HCEC 1CT (cell line): ENCODE results near the gene SERPINA10.

Source experiments
- DNase-seq: peaks from one replicate; pipeline ENCODE4 v3.0.0-alpha.2; 2017

SERPINA10 gene

GRCh38 chr14:94292872-94293577 is at the start of gene SERPINA10:
Gene SERPINA10 (minus strand): TSS chr14:94293268. CDS start chr14:94290593, 2,675 bp downstream.
- no peak for DNase-seq

- peak; percentile 99 for DNase-seq
These were observed 49.4 kb upstream of the SERPINA10 start for GRCh38 chr14:94342334-94342934.

GRCh38 chr14:94341656-94342333 is 48.7 kb upstream of the SERPINA10 start:
- no peak for DNase-seq

GRCh38 chr14:94340533-94340932 is 47.5 kb upstream of the SERPINA10 start:
- DNase-seq: no peak

GRCh38 chr14:94338023-94338422 is 45.0 kb upstream of the SERPINA10 start:
- no peak for DNase-seq

- DNase-seq: peak; percentile 43
These were observed 44.2 kb upstream of the SERPINA10 start for GRCh38 chr14:94337274-94337673.

- no peak for DNase-seq
These were observed 41.8 kb upstream of the SERPINA10 start for GRCh38 chr14:94334872-94335271.

GRCh38 chr14:94332587-94332986 is 39.5 kb upstream of the SERPINA10 start:
- DNase-seq: no peak

- no peak for DNase-seq
These were observed 39.1 kb upstream of the SERPINA10 start for GRCh38 chr14:94332063-94332583.

GRCh38 chr14:94331462-94331861 is 38.4 kb upstream of the SERPINA10 start:
- no peak for DNase-seq

GRCh38 chr14:94330857-94331256 is 37.8 kb upstream of the SERPINA10 start:
- DNase-seq: no peak

- DNase-seq: no peak
These were observed 37.4 kb upstream of the SERPINA10 start for GRCh38 chr14:94330432-94330831.

- no peak for DNase-seq
These were observed 36.8 kb upstream of the SERPINA10 start for GRCh38 chr14:94329857-94330256.

- no peak for DNase-seq
These were observed 35.1 kb upstream of the SERPINA10 start for GRCh38 chr14:94328196-94328595.

- DNase-seq: no peak
These were observed 29.8 kb upstream of the SERPINA10 start, which contains the start of gene SERPINA6 for GRCh38 chr14:94322648-94323570. Gene SERPINA6 (minus strand): TSS chr14:94323336. CDS start chr14:94314648, 8,688 bp downstream.

- no peak for DNase-seq
These were observed 28.6 kb upstream of the SERPINA10 start for GRCh38 chr14:94321421-94322271.

GRCh38 chr14:94320243-94320642 is 27.2 kb upstream of the SERPINA10 start:
- DNase-seq: no peak

GRCh38 chr14:94317259-94317658 is 24.2 kb upstream of the SERPINA10 start:
- no peak for DNase-seq

- no peak for DNase-seq
These were observed 23.6 kb upstream of the SERPINA10 start for GRCh38 chr14:94316692-94317091.

GRCh38 chr14:94314890-94315289 is 21.8 kb upstream of the SERPINA10 start:
- no peak for DNase-seq

- no peak for DNase-seq
These were observed 21.1 kb upstream of the SERPINA10 start for GRCh38 chr14:94313991-94314655.
